ENCODE data around the gene ZBTB9.

The ZBTB9 gene

GRCh38 chr6:33433001-33433543 lies 21.3 kb upstream of the ZBTB9 start:
- DNase-seq (ENCODE audit: low read depth in 2 of 2) = no peak

DNA sequence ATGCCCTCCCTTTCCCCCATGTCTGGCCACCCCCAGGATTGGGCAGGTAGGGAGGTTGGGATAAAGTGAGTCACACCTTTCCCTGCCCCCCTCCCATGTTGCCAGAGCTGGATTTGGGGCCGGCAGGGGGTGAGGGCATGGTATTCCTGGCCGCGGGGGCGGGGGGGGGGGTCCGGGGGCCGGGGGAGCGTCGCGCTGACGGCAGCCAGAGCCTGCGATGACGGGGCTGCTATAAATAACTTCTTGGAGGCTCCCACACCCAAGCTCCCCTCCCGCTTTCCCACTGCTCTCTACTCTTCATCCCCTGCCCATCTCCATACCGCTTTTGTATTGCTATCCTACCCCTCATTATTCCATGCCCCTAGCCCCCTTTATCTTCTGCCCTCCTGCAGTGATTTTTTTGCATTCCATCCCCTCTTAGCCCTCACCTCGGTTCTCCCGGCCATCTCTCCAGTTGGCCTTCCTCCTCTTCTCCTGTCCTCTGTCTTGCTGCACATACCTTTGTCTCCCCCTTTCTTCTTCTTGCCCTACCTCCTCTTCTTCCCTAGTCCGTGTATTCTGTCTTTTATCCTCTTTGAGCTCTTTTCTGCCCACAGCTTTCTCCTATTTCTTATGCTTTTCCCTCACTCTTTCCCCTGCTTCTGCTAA lies 20.7 kb upstream of the ZBTB9 start:
- no peak for DNase-seq (ENCODE audit: low read depth in 2 of 2)

DNA sequence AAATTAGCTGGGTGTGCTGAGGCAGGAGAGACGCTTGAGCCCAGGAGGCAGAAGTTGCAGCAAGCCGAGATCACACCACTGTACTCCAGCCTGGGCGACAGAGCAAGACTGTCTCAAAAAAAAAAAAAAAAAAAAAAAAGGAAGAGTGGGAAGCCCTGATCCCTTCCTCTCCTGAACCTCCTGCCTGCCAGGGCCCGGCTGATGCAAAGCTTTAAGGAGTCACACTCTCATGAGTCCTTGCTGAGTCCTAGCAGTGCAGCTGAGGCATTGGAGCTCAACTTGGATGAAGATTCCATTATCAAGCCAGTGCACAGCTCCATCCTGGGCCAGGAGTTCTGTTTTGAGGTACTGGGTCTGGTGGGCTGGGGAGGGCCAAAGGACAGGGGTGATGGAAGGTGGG lies 19.4 kb upstream of the ZBTB9 start:
- DNase-seq (ENCODE audit: low read depth in 2 of 2) = no peak

DNA sequence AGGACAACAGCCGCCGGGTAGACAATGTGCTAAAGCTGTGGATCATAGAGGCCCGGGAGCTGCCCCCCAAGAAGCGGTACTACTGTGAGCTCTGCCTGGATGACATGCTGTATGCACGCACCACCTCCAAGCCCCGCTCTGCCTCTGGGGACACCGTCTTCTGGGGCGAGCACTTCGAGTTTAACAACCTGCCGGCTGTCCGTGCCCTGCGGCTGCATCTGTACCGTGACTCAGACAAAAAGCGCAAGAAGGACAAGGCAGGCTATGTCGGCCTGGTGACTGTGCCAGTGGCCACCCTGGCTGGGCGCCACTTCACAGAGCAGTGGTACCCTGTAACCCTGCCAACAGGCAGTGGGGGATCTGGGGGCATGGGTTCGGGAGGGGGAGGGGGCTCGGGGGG lies 16.7 kb upstream of the ZBTB9 start:
- DNase-seq (ENCODE audit: low read depth in 2 of 2) = no peak

DNA sequence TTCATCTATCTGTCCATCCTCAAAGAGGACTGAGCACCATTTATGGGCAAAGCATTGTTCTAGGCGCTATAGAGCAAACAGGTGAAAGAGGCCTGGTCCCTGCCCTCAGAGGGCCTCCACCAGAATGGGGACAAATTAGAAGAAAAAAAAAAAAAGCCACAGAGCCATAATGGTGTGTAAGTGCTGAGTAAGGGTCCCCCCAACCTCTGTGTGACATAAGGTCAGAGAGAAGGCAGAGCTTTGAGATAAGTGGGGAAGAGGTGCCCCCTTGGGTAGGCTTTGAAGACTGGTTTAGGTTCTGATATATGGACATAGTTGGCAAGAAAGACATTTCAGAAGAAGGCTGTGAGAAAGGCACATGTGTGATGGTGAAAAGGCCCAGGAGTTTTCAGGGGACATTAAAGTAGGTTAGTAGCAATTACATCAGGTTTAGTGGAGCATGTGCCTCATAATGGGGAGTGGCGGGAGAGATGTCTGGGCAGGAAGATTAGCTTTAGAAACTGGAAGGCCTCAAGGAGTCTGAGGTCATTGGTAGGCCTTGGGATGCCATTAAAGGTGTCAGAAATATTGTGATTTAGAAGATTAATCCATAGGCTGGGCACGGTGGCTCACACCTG lies 15.3 kb upstream of the ZBTB9 start:
- DNase-seq (ENCODE audit: low read depth in 2 of 2) = no peak

DNA sequence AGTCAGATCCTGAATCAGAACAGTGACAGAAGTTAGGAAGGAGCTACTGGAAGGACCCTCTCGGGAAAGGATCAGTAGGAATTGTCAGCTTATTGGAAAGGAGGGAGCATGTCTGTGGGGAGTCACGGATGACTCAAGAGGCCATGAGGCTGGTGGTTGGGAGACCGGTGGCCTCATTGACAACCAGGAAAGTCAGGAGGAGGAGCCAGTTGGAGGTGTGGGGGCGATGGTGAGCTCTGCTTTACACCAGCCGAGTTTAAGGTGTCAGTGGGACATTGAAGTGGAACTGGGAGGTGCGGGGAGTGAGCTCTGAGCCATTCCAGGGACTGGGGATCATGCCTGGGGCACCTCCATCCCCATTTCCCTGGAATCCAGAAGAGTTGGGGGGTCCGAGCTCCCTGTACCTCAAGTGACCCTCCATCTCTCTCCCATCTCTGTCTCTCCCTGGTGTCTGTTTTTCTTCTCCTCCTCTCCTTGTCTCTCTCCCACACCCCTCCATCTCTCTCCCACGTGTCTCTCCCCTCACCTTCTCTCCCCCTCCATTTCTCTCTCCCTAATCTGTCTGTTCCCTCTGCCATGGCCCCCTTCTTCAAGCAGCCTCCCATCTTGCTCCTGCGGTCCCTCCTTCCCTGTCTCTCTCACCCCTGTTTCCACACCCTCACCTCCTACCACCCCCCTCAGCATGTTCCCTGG lies 14.3 kb upstream of the ZBTB9 start:
- no peak for DNase-seq (ENCODE audit: low read depth in 2 of 2)

DNA sequence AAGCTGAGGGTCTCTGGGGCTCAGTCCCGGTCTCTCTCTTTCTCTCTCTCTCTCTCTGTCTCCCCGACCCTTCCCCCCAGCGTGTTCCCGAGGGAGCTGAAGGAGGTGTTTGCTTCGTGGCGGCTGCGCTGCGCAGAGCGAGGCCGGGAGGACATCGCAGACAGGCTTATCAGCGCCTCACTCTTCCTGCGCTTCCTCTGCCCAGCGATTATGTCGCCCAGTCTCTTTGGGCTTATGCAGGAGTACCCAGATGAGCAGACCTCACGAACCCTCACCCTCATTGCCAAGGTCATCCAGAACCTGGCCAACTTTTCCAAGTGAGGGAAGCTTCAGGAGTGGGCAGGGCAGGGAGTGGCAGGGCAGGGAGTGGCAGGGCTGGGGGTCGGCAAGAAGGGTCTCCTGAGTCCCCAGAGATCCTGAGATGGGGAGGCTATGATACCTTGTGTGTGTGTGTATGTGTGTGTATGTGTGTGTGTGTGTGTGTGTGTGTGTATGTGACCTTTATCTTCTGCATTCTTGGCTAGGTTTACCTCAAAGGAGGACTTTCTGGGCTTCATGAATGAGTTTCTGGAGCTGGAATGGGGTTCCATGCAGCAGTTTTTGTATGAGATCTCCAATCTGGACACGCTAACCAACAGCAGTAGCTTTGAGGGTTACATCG lies 13.6 kb upstream of the ZBTB9 start:
- no peak for DNase-seq (ENCODE audit: low read depth in 2 of 2)

DNA sequence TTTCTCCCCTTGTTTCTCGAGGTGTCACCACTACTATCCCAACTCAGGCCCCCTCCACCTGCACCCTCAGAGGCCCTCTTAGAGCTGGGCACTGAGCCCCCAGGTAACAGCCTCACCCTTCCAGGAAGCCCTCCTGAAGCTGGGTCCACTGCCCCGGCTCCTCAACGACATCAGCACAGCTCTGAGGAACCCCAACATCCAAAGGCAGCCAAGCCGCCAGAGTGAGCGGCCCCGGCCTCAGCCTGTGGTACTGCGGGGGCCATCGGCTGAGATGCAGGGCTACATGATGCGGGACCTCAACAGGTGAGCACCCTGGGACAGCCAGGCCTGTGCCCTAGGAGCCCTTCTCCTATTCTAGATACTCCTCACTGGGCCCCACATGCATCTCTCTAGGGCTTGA lies 12.9 kb upstream of the ZBTB9 start:
- no peak for DNase-seq (ENCODE audit: low read depth in 2 of 2)

DNA sequence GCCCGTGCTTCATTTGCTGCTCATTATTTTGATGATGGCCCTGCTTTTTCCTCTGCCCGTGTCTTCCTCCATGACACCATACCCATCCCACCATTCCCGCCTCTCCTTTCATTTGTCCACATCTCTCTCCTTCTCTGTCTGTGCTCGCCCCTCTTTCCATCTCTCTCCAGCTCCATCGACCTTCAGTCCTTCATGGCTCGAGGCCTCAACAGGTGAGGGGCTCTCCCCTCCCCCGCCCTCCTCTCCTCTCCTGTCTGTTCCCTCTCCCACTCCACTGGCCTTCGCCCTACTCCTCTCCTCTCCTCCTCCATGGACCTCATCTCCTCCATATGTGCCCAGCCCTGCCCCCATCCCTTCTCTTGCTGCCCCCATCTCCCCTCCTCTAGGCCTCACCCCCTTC lies 12.1 kb upstream of the ZBTB9 start:
- DNase-seq (ENCODE audit: low read depth in 2 of 2) = no peak

DNA sequence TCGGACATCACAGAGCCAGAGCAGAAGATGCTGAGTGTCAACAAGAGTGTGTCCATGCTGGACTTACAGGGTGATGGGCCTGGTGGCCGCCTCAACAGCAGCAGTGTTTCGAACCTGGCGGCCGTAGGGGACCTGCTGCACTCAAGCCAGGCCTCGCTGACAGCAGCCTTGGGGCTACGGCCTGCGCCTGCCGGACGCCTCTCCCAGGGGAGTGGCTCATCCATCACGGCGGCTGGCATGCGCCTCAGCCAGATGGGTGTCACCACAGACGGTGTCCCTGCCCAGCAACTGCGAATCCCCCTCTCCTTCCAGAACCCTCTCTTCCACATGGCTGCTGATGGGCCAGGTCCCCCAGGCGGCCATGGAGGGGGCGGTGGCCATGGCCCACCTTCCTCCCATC lies 11.4 kb upstream of the ZBTB9 start:
- no peak for DNase-seq (ENCODE audit: low read depth in 2 of 2)

GRCh38 chr6:33443619-33444504 lies 10.5 kb upstream of the ZBTB9 start:
- no peak for DNase-seq (ENCODE audit: low read depth in 2 of 2)

GRCh38 chr6:33445119-33445603 lies 9.2 kb upstream of the ZBTB9 start:
- DNase-seq (ENCODE audit: low read depth in 2 of 2) = no peak

DNA sequence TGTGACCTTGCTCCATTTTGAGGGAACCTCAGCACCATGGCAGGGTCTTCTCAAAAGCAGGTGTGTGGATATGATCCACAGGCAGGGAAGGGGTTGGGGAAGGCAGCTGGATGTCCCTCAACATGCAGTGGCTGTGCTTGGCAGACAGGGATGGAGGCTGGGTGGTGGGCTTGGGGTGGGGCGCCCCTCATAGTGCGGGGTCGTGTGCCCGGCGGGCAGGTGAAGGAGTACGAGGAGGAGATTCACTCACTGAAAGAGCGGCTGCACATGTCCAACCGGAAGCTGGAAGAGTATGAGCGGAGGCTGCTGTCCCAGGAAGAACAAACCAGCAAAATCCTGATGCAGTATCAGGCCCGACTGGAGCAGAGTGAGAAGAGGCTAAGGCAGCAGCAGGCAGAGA lies 8.0 kb upstream of the ZBTB9 start:
- no peak for DNase-seq (ENCODE audit: low read depth in 2 of 2)

- no peak for DNase-seq (ENCODE audit: low read depth in 2 of 2)
Observed at GRCh38 chr6:33450434-33450833, 3.9 kb upstream of the ZBTB9 start.

- DNase-seq (ENCODE audit: low read depth in 2 of 2) = no peak
Observed at GRCh38 chr6:33451606-33452005, 2.8 kb upstream of the ZBTB9 start.

GRCh38 chr6:33452496-33452895 lies 1.9 kb upstream of the ZBTB9 start:
- DNase-seq (ENCODE audit: low read depth in 2 of 2) = no peak

- no peak for DNase-seq (ENCODE audit: low read depth in 2 of 2)
Observed at GRCh38 chr6:33453393-33454008, 875 bp upstream of the ZBTB9 start.

DNA sequence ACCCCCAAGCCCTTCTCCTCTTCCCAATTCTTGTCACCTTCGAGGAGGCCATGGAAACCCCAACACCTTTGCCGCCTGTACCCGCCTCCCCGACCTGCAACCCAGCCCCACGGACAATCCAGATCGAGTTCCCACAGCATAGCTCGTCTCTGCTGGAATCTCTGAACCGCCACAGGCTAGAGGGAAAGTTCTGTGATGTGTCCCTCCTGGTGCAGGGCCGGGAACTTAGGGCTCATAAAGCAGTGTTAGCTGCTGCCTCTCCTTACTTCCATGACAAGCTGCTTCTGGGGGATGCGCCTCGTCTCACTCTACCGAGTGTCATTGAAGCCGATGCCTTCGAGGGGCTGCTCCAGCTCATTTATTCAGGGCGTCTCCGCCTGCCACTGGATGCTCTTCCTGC lies 675 bp downstream of the ZBTB9 start:
- no peak for DNase-seq (ENCODE audit: low read depth in 2 of 2)

DNA sequence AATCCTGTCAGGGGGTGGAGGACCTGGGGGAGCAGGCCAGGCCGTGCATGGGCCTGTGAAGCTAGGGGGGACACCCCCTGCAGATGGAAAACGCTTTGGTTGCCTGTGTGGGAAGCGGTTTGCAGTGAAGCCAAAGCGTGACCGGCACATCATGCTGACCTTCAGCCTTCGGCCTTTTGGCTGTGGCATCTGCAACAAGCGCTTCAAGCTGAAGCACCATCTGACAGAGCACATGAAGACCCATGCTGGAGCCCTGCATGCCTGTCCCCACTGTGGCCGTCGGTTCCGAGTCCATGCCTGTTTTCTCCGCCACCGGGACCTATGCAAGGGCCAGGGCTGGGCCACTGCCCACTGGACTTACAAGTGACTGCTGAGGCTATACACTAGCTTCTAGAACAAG lies 1.8 kb downstream of the ZBTB9 start:
- no peak for DNase-seq (ENCODE audit: low read depth in 2 of 2)

DNA sequence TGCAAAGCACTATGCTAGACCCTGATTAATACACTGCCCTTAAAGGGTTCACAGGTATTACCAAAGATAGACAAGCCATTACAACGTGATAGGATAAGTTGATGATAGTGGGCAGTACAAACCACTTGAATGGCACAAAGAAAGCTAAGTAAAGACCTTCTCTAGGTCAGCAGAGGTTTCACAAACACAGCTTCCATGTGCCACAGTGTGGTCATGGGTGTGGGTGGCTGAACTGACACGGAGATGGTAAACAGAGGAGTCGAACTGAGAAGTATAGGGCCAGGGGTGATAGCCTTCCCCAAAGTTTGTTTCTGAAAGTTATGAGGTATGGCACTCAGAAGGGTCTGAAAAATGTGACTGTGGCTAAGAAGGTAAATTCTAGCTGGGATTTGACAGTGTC lies 4.3 kb downstream of the ZBTB9 start:
- no peak for DNase-seq (ENCODE audit: low read depth in 2 of 2)

DNA sequence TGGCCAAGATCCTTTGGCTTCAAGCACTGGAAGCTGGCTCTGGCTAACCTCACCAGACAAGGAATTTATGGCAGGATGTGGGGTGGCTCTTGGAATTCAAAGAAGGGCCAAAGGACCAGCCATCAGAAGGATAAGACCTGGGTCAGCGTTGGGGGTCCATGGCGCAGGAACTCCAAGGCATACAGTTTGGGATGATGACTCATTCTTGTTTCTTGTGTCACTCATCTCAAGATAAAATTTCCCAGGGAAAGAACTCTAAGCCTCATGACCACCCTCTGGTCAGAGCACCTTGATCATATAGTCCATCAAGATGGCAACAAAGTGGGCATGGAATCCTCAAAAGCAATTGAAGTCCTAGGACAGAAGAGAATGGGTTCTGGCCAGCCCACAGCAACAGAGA lies 4.8 kb downstream of the ZBTB9 start:
- no peak for DNase-seq (ENCODE audit: low read depth in 2 of 2)
